Measurements from ENCODE around the gene A3GALT2.

A3GALT2 gene

DNA sequence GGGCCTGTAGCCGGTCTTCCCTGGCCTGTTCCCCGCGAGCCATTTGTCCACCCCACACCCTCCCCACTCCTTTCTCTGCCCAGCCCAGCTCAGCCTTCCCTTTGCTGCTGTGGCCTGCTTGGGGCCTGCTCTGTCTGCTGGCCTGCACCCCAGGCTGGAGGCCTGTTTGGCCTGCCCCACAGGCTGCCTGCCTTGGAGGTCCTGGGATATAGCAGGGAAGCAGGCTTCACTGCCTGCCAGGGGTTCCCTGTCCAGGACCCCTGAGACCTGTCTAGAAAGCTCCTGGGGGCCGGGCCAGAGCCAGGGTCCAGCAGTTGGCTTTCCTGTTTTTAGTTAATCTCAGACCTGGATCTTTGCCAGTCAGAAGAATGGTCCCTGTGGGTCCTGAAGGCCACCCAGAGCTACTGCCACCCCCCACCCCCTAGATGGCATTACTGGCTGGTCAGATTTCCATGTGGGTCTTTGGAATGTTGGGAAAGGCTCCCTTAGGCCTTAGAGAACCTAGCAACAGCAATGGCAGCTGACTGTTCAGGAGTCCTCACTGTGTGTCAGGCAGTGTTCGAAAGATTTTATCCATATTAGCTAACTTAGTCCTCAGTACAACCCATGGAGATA, 56.9 kb downstream of the A3GALT2 start:
- TF ChIP-seq GATA2 (IDR thresholded peaks at IDR 0.05; ENCODE audit: low read depth, low read length) = no peak
- no peak for TF ChIP-seq GATA3 (IDR thresholded peaks at IDR 0.05; ENCODE audit: low read depth, low read length)

DNA sequence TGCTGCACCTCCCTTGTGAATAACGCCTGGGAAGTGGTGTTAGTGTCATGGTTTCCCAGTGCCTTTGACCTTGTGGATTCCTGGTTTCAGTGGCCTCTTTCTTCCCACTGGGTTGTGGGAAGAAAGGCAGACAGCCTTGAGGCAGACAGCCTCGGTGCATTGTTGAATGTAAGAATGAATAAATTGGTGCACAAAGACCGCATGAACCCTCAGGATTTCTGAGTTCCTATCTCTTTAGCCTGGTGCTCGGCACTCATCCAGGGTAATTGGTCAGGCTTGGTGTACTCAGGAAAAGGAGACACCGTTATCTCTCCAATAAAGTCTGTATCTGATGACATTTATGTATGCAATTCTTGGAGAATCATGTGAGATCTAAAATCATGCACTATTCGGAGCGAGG, 59.6 kb downstream of the A3GALT2 start:
- no peak for TF ChIP-seq GATA3 (IDR thresholded peaks at IDR 0.05; ENCODE audit: low read depth, low read length)
- no peak for TF ChIP-seq GATA2 (IDR thresholded peaks at IDR 0.05; ENCODE audit: low read depth, low read length)

DNA sequence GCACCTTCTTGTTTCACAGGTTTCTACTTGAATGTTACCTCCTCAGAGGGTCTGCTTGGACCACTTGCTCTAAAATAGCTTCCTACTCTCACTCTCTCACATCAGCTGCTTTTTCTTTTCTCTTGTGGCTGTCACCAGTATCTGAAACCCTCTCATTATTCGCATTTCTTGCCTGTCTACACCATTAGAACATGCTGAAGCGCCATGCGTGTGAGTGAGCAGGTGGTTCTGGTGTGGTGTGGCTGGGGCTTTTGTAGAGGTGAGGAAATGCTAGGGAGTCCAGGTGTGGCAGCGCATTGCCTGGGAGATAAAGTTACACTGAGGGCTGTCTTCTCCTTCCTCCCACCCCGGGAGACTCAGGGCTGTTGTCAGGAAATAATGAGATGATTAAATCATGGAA, 60.5 kb downstream of the A3GALT2 start:
- TF ChIP-seq GATA3 (IDR thresholded peaks at IDR 0.05; ENCODE audit: low read depth, low read length) = no peak
- TF ChIP-seq GATA2 (IDR thresholded peaks at IDR 0.05; ENCODE audit: low read depth, low read length) = no peak

DNA sequence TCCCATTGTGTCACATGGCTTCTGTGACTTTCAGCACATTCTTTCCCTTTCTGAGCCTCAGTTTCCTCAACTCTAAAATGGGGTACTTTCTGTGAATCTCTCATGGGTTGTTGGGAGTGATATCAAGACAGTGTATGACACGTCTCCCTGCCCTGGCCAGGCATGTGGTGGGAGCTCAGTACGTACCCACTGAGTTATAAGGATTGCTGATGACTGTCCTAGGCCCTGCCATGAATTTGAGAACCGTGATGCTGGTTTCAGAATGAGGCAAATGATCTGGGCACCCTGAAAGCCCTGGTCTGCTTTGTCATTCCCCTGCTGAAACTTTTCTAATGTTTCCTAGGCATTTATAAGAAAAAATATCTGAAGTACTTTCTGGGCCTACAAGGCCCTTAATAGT, 61.0 kb downstream of the A3GALT2 start:
- TF ChIP-seq GATA2 (IDR thresholded peaks at IDR 0.05; ENCODE audit: low read depth, low read length) = no peak
- TF ChIP-seq GATA3 (IDR thresholded peaks at IDR 0.05; ENCODE audit: low read depth, low read length) = no peak

DNA sequence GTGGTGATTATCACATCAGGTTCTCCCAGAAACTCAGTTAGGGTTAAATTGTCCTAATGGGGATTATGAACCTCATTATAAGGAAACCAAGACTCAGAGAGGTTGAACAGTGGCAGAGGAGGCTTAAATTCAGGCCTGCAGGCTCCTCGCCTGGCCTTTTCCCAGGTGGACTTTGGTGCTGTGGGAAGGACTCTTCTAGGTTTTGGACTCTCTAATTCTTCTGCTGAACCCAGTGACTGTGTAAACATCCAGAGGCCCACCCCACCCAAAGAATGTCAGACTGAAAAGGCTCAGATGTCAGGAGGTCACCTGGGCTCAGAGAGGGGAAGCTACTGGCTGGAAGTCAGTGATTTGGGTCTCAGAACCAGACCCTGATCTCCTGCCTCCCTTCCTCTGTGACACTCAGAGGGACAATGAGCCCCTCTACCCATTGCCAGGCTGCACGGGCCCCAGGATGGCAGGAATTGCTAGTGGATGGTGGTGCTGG, 62.1 kb downstream of the A3GALT2 start:
- no peak for TF ChIP-seq GATA3 (IDR thresholded peaks at IDR 0.05; ENCODE audit: low read depth, low read length)

DNA sequence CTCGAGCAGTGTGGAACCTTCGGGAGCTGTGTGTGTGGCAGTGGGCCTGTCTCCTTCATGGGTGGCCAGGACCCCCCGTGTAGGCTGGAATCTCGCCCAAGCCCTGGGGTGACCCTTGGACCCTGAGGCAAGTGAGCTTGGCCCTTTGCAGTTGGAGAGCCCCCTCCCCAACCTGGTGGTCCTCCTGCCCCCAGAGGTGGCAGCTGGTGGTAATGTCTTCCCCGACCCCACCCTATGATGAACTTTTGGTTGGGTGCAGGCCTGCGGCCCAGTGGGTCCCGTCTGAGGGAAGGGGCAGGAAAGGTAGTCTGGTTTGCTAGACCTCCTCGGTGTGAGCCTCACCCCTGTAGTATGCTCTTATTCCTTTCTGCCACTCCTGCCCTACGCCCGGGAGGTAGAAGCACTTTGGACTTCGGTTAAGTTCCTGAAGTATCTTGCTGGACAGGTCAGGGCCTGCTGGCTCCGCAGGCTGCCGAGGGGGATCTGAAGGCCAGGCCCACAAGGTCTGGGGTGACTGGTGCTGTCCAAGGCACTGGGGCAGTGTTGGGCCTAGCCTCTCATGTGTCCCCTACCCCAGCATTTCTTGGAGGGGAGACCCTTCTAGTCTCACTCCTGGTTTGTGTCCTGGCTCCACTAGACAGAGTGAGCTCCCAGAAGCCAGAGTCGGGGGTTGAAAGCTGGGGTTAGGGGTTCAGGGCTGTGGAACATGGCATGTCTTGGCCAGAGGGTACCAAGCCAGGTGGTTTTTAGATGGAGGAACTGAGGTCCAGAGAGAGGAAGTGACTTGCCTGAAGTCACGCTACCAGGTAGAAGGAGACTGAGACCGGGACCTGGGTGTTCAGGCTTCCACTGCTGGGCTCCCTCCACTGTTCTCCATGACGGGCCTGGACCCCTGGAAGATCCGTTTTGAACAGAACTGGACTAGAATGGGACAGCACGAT, 62.9 kb downstream of the A3GALT2 start:
- TF ChIP-seq GATA3 (IDR thresholded peaks at IDR 0.05; ENCODE audit: low read depth, low read length) = no peak
- TF ChIP-seq GATA2 (IDR thresholded peaks at IDR 0.05; ENCODE audit: low read depth, low read length) = no peak

DNA sequence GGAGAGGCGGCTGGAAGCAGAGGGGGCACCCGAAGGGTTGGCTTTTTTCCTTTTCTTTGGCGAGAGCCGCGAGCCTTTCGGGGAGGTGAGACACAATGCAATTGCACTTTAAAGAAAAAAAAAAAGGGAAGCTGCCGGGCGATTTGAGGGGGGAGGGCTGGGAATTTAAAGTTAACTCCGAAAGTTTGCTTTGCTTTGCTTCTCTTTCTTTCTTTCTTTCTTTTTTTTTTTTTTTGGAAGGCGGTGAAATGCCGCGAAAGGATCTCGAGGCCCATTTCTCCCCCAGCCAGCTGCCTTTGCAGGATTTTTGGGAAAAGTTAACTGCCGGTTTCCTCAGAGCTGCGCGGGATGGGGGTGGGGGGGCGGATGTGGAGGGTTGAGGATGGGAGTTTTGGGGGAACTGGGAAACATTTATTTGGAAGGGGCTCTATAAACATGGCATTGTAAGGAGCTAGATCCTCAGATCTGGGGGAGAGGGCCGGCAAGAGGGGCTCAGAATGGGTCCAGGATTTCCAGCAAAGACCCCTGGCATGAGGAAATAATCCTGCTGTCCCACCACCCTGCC, 63.6 kb downstream of the A3GALT2 start:
- TF ChIP-seq GATA2 (IDR thresholded peaks at IDR 0.05; ENCODE audit: low read depth, low read length) (no peak), GATA3 (IDR thresholded peaks at IDR 0.05; ENCODE audit: low read depth, low read length) (no peak)
